ENCODE data around the gene C5orf52.
"Not testable (repeated sequence)": the region's sequence is repeated elsewhere in the genome, so short reads cannot be mapped to it uniquely, and the experiment has no call there.

The C5orf52 gene

GRCh38 chr5:157670662-157671591 lies at the start of gene C5orf52:
C5orf52 (plus strand) TSS chr5:157671533; CDS start chr5:157671615, 82 bp downstream.
- DNase-seq (ENCODE audit: low read depth) = no peak

- no peak for DNase-seq (ENCODE audit: low read depth)
Measured at GRCh38 chr5:157624144-157624543, 47.2 kb upstream of the C5orf52 start.

- DNase-seq (ENCODE audit: low read depth) = no peak
Measured at GRCh38 chr5:157626831-157627230, 44.5 kb upstream of the C5orf52 start.

GRCh38 chr5:157630341-157630740 lies 41.0 kb upstream of the C5orf52 start:
- no peak for DNase-seq (ENCODE audit: low read depth)

DNA sequence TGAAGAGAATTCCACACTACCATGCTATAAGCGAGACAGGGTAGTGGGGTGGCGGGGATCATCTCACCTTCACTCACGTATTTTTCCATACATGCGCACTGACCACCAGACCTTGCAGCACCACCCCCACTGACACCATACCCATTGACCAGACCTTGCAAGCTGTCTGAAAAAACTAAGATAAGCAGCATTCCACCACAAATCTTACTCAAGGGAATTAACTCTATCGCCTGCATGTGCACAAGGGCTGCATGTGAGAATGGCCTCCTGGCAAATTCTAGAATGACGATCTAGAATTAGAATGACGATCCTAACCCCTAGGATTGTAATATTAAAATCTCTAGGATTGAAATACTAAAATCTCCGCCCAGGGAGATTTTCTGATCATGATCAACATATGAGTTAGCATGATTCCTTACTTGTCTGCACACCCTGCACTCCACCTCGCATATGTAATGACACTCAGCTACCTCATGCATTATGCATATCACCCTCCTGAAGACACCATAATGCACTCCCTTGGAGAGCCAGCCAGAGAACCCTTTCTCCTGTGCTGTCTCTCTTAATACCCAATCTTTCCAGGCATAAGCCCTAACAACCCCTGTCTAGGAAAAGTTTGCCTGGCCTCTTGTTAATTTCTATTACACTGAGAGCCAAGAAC lies 30.8 kb upstream of the C5orf52 start:
- no peak for DNase-seq (ENCODE audit: low read depth)

DNA sequence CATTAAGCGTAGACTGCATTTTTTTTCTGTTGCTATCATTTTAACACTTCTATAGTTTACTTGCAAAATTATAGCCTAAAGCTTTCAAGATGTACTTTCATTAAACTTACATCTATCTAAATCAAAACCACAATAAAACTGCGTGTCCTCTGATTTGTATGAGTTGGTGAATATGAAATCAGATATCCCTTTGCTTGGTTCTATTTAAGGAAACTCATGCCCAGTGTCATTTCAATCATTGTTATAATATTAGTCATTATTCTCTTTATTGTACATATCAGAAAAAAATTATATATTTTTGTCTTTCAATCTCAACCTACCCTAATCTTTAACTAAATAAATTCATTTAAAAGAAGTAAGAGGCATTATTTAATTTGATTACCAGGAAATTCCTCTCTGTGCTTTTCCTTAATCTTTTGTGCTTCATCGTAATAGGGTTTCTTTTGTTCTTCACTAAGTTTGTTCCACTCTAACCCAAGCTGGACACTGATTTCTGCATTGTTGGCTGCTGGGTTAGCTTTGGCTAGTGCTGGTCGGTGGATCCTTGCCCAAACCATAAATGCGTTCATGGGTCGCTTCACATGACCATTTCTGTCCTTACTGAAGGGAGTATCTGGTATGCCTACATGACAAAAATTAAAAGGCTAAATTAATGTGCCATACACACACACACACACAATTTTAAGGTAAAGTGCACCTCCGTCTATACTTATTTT lies 22.9 kb upstream of the C5orf52 start:
- no peak for DNase-seq (ENCODE audit: low read depth)

DNA sequence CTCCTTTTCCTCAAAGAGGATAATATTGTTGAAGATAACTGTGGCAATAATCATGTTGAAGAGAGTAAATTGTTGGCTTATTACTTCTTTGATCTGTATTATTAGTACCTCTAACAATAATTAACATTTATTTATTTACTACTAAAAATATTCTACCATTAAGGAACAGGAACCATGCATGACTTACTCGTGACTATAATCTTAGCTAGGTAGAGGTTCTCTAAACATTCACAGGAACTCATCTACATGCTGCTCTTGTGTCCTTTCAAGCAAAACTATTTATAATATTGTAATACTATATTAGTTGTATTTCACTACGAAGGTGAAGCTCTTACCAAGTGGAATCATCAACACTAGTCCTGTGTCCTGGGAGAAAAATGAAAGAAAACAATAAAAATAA lies 22.2 kb upstream of the C5orf52 start:
- DNase-seq (ENCODE audit: low read depth) = no peak

DNA sequence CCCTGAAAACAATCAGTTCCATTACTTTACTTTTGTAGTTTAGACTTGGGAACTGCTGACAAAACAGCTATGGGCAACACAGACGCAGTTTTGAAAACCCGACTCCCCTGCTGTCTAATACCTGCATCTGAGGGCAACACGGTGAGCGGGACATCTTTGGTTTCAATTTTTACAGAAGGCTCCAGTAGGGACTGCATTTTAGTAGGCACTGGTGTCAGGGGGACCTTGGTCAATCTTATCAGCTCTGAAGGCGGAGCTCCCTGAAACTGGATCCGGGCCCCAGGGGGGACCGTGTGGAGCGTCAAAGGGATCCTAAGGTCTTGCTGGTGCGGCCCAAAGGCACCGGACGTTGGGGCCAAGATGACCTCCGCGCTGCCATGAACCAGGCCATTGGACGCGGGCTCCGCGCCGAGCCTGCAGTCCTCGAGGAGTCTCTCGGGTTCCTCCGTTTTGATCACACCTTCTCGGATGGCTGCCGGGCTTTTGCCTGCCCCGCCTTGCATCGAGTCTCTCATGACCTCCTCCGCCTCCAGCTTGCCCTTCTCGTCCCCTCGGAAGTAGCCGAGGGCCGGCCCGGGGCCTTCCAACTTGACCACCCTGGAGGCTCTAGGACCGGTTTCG lies 20.2 kb upstream of the C5orf52 start:
- no peak for DNase-seq (ENCODE audit: low read depth)

DNA sequence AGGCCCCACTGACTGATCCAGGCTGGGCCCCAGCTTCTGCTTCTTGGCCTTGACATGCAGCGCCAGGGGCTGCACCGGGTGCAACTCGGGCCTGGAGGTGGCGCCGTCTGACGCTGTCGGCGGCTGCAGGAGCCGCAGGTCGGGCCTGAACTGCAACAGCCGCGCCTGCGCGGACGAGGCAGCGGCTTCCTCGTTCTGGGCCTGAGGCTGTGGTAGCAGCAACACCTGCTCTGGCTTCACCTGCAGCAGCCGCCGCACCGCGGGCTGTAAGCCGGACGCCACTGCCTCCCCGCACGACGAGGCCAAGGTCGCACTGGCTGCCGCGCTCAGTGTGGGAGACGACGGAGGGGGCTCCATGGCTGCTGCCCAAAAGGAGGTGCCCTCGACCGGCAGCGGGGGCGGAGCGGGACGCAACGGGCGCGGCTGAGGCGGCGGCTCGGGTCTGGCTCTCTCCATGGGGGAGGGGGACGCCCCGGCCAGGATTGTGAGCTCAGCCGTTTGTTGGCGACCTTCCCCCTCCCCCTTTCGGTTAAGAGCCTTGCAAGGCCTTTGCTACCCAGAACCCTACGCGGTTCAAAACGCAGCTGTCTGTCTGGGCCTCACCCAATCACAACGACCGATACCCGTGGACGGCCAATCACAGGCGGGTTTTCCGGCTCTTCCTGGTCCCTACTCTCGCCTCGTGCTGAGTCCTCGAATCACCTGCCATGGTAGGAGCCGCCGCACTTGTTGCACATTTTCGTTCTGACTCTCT lies 19.5 kb upstream of the C5orf52 start:
- DNase-seq (ENCODE audit: low read depth) = peak; percentile 67

DNA sequence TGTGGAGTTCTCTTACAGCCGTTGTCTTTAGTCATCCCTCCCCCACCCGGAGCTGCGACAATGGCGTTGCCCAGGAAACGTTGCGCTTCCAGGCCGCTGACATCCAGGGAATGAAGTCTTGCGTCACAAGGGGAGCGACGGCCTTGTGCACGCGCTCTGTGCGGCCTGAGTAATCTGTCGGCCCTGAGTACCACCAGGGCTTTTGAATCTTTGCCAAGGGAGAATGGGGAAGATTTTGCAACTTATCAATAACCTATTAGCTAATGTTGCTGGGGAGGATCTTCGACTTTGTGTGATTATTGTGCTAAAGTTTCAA lies 19.0 kb upstream of the C5orf52 start, which contains the start of gene SOX30:
SOX30 (minus strand) TSS at position 62 of the 316 bp plus-strand sequence. CDS start 360 bp downstream, outside the sequence.
- DNase-seq (ENCODE audit: low read depth) = no peak

GRCh38 chr5:157657516-157657915 lies 13.8 kb upstream of the C5orf52 start:
- no peak for DNase-seq (ENCODE audit: low read depth)

GRCh38 chr5:157658893-157659292 lies 12.4 kb upstream of the C5orf52 start:
- DNase-seq (ENCODE audit: low read depth) = no peak

- DNase-seq (ENCODE audit: low read depth) = no peak
Measured at GRCh38 chr5:157659868-157660660, 11.3 kb upstream of the C5orf52 start.

GRCh38 chr5:157665467-157666070 lies 5.8 kb upstream of the C5orf52 start:
- DNase-seq (ENCODE audit: low read depth) = no peak

DNA sequence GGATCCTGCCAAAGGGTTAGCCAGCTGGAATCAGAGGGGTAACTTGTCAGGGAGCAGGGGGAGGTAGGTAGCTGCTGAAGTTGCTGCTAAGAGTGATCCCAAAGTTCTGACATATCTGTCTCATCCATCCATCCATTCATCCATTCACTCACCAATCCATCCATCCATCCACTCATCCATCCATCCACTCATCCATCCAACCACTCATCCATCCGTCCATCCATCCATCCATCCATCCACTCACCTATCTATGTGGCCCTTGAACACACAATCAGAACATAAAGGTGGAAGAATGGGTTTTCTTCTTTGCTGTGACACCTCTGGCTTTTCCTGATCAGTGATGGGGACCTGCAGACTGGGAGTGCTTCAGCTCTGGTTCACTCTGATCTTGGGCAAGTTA lies 3.0 kb upstream of the C5orf52 start:
- DNase-seq (ENCODE audit: low read depth) = no peak

DNA sequence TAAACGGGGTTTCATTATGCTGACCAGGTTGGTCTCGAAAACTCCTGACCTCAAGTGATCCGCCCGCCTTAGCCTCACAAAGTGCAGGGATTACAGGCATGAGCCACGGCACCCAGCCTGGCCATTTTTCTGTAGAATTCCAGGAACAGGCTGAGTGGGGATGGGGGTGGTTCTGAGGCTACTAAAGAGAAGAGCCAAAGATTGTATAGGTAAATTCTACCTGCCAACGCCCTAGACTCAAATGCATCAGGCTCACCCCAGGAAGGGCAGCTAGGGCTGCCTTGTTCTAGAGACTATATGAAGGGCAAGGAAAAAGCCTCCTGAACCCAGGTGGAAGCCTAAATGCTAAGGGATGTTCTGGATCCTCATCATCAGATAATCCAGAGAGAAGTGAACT lies 1.6 kb upstream of the C5orf52 start:
- no peak for DNase-seq (ENCODE audit: low read depth)

GRCh38 chr5:157671592-157672330 lies 428 bp downstream of the C5orf52 start:
- DNase-seq (ENCODE audit: low read depth) = no peak

- DNase-seq (ENCODE audit: low read depth) = no peak
Measured at GRCh38 chr5:157672976-157673375, 1.6 kb downstream of the C5orf52 start.

DNA sequence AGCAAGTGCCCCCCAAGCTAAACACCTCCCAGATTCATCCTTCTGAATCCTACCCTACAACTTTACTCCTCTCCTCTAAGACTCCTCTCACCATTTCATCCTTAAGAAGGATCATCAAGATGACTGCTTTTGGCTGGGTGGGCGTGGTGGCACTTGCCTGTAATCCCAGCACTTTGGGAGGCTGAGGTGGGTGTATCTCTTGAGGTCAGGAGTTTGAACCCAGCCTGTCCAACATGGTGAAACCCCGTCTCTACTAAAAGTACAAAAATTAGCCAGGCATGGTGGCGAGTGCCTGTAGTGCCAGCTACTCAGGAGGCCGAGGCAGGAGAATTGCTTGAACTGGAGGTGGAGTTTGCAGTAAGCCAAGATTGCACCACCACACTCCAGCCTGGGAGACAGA lies 3.0 kb downstream of the C5orf52 start:
- not testable (repeated sequence) for DNase-seq (ENCODE audit: low read depth)

GRCh38 chr5:157677931-157678330 lies 6.6 kb downstream of the C5orf52 start:
- no peak for DNase-seq (ENCODE audit: low read depth)

All from activated T-cell treated with anti-CD3 and anti-CD28 coated beads for 1 hour (primary cell).